T-helper 22 cell (primary cell): Measurements from ENCODE around the gene FAM83E.
A peak's percentile ranks its signal among the peaks of the same experiment; 100 is the strongest.
"Not testable (repeated sequence)": the region's sequence is repeated elsewhere in the genome, so short reads cannot be mapped to it uniquely, and the experiment has no call there.

Experiments
- DNase-seq: peaks from one replicate; pipeline ENCODE4 v3.0.0-alpha.2; 2020; ENCODE audit warnings: low read depth

Gene FAM83E

DNA sequence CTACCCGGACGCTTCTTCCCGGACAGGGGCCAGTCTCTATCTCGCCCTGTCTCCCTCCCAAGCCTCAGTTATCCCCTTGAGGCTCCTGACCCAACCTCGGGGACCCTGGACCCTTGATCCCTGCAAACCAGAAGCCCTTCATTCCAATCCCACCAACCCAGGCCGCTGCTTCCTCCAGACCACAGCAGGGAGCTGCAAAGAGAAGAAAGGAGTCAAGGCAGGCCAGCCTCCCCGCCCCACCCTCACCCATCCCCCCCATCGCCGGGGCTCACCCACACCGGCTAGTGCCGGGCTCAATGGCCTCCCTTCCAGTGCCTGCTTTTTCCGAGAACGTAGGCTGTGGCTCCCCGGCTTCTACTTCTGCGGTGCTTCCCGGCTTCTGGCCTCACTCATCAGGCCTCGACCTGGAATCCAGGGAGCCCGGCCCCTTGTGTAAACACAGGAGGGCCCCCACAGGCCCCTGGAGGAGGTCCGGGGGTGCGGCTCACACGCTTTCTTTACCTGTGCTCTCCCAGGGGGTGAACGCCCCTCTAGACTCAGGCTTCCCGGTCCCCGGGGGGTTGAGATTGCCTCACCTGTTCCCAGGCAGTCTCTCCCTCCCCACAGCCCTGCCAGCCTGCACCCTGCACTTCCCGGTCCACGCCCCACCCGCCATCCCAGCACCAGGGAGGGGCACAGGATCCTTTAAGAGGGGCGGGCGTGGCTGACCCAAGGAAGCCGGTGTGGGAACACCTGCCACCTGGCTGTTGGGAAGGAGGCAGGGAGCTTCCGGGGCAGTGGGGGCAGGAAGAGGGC lies at the start of gene FAM83E:
TSS of gene FAM83E (minus strand) at position 641 of the 795 bp plus-strand sequence. CDS start 1,704 bp downstream, outside the sequence.
- no peak for DNase-seq

GRCh38 chr19:48664476-48664875 lies 49.6 kb upstream of the FAM83E start:
- no peak for DNase-seq

GRCh38 chr19:48663667-48664066 lies 48.8 kb upstream of the FAM83E start:
- DNase-seq, result no peak

- DNase-seq, result no peak
These were observed 46.8 kb upstream of the FAM83E start for GRCh38 chr19:48661711-48662090.

- DNase-seq, result peak; percentile 56
These were observed 46.2 kb upstream of the FAM83E start for GRCh38 chr19:48660852-48661710.

DNA sequence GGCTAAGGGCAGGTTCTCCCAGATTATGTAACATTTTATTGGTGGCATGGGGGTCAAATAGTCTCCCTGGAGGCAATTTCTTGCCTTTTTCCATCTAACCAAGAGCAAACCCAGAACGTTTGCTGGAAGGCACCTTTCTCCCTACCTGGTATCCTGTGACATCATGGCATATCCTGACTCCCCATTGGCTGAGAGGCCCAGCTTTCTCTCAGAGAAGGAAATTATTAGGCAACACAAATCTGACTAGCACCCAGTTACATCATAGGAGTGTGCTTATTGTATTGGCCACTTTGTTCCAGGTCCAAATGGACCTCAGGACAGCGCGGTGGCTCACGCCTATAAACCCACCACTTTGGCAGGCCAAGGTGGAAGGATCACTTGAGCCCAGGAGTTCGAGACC lies 44.9 kb upstream of the FAM83E start:
- DNase-seq, result no peak

DNA sequence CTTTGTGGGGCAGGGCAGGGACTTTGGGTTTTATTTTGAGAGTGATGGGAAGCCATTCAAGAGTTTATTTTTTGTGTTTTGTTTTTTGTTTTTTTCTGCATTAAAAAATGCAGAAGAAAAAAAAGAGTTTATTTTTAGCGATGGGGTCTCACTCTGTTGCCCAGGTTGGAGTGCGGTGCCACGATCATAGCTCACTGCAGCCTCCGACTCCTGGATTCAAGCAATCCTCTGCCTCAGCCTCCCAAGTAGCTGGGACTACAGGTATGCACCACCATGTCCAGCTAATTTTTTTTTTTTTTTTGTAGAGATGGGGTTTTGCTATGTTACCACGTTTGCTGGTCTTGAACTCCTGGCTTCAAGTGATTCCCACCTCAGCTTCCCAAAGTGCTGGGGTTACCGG lies 43.6 kb upstream of the FAM83E start:
- DNase-seq, result no peak

DNA sequence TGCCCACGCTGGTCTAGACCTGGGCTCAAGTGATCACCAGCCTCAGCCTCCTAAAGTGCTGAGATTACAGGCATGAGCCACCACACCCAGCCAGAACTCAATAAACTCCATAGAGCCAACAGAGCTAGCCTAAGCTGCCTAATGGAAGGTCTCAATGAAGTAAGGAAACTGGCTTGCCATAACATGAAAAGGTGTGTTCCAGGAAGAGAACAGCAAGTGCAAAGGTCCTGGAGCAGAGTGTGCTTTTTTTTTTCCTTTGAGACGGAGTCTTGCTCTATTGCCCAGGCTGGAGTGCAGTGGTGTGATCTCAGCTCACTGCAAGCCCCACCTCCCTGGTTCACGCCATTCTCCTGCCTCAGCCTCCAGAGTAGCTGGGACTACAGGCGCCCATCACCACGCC lies 43.0 kb upstream of the FAM83E start:
- DNase-seq, result not testable (repeated sequence)

GRCh38 chr19:48656840-48657474 lies 42.1 kb upstream of the FAM83E start:
- no peak for DNase-seq

GRCh38 chr19:48654299-48655059 lies 39.6 kb upstream of the FAM83E start:
- DNase-seq, result no peak

- no peak for DNase-seq
These were observed 36.8 kb upstream of the FAM83E start for GRCh38 chr19:48651683-48652048.

- DNase-seq, result no peak
These were observed 36.3 kb upstream of the FAM83E start for GRCh38 chr19:48650974-48651682.

- DNase-seq, result no peak
These were observed 33.3 kb upstream of the FAM83E start for GRCh38 chr19:48648134-48648533.

GRCh38 chr19:48646722-48647216 lies 31.9 kb upstream of the FAM83E start:
- no peak for DNase-seq

DNA sequence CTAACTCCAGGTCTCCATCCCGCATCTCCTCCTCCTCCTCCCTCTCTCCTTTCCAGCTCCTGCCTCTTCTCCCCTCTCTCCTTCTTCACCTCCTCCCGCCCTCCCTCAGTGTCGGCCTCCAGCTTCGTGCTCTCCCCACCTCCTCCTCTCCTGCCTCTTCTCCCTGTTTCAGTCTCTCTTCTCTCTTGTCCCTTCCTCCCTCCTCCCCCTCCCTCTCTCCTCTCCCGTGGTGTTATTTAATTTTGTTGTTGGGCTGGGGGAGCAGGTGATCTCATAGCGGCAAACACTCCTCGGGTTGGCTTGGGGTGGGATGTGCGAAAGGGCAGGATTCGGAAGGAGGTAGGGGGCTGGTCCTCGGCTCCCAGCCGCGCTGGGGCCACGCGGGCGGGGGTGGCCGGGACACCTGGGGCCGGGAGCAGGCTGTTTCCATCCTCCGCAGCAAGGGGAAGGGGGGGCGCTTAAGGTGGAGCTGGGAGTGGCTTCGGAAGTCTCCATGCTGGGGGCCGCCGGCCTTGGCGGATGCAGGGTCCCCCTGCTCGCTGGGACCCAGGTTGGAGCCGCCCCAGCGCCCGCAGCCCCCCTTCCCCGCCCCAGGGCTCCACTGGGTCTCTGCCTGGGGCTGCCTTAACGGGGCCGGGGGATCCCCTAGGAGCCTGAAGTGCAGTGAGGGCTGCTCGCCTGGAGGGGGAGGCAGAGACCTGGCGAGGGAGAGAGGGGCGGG lies 31.3 kb upstream of the FAM83E start, which contains the start of gene CA11:
TSS of gene CA11 (minus strand) at position 187 of the 721 bp plus-strand sequence. CDS start 555 bp downstream, outside the sequence.
- peak; percentile 86 for DNase-seq

- DNase-seq, result no peak
These were observed 30.7 kb upstream of the FAM83E start for GRCh38 chr19:48645620-48646000.

- DNase-seq, result peak; percentile 60
These were observed 30.2 kb upstream of the FAM83E start for GRCh38 chr19:48644839-48645619.

DNA sequence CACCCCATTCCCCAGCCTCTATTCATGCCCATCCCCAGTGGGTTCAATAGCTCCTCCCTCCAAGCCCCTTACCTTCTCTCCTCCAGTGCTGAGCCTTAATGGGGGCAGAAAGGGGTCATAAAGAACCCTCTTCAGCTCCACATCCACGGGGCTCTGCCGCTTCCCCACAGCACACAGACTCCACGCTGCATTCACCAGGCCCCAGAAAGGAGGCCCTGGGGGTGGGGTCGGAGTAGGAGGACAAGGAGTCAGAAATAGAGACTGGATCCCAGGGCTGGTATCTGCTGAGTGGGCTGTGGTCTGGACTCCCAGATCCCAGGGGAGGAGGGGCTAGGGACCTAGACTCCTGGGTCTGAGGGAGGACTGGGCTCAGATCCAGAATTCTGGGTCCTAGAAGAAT lies 29.5 kb upstream of the FAM83E start:
- DNase-seq, result no peak

GRCh38 chr19:48642862-48643261 lies 28.0 kb upstream of the FAM83E start:
- no peak for DNase-seq

GRCh38 chr19:48641850-48642249 lies 27.0 kb upstream of the FAM83E start:
- DNase-seq, result no peak
